ENCODE results near the gene RBMS1.

The RBMS1 gene

DNA sequence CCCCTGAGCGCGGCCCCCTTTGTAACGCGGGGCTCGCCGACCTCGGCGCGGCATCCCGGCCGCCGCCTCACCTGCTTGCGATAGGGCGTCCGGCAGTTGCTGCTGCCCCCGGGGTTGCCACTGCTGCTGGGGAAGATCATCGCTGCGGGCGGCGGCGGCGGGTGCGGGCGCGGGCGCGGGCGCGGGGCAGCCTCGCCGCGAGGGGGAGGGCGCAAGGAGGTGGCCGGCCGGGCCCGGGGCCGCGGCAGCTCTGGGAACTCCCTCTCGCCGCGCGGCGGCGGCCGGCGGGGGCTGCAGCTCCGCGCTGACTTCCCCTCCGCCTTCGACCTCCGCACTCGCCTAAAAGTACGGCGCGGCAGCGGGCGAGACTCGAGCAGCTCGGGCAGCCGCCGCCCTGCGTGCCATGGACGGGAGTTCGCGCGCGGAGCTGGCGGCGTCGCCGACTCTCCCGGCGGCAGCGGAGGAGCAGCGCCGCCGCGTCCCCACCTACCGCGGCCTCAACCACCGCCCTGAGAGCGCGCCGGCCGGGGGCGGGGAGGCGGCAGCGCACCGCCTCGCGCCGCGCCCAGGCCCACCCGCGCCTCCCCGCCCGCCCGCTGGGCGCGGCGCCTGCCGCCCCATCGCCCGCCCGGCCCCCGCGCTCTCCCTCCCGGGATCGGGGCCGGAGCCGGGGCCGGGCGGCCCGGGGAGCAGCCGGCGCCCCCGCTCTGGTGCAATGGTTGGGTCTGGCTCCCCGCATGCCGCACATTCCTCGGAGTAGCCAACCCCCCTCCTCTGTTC is 86.0 kb downstream of the RBMS1 start:
- DNase-seq, result peak; percentile 75

DNA sequence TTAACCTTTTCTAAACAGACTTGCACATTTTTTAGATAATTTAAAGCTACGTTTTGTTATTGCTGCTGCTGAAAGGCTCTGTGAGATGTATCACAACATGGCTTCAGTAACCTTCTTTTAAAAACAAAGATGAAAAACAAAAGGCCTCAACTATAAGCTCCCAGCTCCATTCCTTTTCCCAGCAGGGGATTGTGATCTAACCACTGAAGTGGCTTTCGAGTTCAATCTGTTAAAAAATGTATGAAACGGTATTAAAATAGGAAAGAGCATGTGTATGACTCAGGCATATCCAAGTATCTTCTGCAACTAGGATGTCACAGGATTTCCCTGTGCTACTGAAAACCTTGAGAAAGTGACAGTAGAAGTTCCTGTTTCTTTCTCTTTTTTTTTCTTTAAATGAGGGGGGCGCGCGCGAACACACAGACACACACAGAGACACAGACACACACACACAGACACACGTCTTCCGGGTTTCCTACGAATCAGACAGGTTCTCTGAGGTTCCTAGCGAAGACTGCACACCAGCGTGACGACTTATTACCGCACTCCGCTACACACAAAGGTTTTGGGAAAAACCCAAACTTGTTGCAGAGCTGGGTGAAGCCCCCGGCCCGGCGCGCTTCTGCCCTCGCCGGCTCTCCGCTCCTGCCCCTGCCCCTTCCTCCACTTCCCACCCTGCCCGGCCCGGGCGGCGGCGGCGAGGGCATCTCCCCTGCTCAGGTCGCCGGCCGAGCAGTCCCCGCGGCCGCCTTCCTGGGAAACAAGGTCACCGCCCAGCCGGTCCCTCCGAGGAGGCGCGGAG is 86.8 kb downstream of the RBMS1 start:
- peak; percentile 75 for DNase-seq

GRCh38 chr2:160405077-160405867 is 88.3 kb downstream of the RBMS1 start:
- no peak for DNase-seq

DNA sequence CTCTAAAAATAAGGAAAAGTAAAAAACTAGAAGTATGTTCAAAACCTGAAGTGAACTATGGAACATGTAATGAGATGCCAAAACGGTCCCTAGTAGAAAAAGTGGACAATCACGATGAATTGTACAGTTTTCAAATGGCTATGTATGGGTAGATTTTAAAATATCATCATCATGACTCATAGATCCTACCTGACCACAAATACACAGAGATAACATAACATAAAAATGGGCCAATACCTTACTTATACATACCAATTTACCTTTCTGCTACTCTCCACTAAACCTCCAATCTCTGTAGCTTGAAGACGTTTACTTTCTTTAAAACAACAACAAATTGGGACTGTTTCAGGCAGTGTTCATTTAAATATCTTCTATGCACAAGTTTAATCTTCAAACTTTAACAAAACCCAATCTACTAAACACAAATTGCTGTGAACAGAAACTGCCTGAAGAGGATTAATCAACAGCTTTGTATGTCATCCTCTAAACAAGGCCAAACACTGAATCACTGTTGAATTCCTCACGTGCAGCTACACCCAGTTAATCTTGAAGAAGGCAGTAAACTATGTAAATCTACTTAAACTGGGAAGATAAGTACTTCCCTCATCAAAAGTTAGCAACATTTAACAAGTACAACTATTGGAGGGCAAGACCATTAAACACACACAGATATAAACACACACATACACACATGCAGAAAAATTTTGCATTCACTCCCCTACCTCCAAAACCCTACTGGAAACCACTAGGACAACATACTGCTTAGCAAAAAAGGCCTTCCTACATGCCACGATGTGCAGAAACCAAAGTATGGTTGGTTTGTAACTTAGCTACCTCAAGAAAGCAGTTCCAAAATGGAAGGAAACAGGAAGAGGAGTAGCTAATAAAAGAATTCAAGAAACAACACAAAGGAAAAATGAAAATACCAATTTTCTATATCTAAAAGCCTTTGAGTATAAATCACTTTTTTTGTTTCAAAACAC is 90.3 kb downstream of the RBMS1 start:
- peak; percentile 43 for DNase-seq

GRCh38 chr2:160402501-160402900 is 91.1 kb downstream of the RBMS1 start:
- no peak for DNase-seq

- no peak for DNase-seq
These were observed 91.7 kb downstream of the RBMS1 start for GRCh38 chr2:160401895-160402294.

GRCh38 chr2:160399880-160400279 is 93.7 kb downstream of the RBMS1 start:
- no peak for DNase-seq

DNA sequence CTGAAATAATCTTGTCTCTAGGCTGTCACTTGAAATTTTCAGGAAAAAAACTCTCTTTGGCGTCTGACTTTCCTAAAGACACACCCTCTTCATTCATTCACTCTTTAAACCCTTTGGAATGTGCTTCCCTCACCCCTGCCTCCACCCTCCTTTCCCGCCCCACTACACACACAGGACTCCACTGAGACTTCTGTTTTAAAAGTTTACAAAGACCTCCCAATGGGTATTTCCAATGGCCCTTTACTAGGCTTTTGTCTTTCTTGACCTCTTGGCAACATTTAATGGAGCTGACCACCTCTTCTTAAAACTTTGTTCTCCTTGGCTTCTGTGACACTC is 96.1 kb downstream of the RBMS1 start:
- DNase-seq, result peak; percentile 60

GRCh38 chr2:160394153-160394552 is 99.5 kb downstream of the RBMS1 start:
- DNase-seq, result no peak

DNA sequence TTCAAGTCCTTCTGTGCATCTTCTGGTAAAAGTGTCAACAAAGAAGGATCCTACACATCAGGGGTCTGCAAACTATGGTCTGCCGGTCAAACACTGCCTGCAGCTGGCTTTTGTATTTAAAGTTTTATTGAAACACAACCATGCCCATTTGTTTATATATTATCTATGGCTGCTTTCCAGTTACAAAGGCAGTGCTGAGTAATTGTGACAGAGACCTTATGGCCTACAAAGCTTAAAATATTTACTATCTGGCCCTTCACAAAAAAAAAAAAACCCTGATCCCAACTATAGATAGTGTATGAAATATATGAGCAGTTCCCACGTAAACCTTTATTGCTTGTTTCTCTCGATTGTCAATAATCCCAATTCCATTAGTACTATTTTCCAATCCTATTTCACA is 101.4 kb downstream of the RBMS1 start:
- no peak for DNase-seq

DNA sequence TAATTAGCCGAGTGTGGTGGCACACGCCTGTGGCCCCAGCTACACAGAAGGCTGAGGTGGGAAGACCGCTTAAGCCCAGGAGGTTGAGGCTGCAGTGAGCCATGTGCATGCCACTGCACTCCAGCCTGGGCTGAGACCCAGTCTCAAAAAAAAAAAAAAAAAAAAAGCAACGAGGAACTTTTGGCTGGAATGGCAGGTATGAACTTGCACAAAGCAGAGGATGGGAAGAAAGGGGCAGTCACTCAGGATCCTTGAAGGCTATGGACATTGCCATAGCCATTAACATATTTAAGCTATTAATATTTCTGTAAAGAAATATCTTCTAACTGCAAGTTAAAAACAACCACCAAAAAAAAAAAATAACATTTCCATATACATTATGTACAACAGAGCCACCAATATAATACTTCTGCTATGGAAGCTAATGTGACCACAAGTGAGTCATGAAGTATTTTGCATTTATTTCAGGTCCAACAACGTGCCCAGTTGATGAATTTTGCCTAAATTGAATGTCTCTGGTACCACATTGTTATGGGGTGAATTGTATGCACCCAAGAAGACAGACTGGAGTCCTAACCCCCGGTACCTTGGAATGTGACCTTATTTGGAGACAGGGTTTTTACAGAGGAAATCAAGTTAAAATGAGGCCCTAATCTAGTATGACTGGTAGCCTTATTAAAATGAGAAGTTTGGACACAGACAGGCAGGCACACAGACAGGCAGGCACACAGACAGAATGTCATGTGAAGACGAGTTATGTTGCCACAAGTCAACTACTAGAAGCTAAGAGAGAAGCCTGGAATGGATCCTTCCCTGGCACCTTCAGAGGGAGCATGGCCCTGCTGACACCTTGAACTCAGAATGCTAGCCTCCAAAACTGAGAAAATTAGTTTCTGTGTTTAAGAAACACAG is 102.8 kb downstream of the RBMS1 start:
- peak; percentile 93 for DNase-seq

GRCh38 chr2:160389875-160390274 is 103.7 kb downstream of the RBMS1 start:
- DNase-seq, result peak; percentile 70

GRCh38 chr2:160388464-160389263 is 104.9 kb downstream of the RBMS1 start:
- DNase-seq, result no peak

DNA sequence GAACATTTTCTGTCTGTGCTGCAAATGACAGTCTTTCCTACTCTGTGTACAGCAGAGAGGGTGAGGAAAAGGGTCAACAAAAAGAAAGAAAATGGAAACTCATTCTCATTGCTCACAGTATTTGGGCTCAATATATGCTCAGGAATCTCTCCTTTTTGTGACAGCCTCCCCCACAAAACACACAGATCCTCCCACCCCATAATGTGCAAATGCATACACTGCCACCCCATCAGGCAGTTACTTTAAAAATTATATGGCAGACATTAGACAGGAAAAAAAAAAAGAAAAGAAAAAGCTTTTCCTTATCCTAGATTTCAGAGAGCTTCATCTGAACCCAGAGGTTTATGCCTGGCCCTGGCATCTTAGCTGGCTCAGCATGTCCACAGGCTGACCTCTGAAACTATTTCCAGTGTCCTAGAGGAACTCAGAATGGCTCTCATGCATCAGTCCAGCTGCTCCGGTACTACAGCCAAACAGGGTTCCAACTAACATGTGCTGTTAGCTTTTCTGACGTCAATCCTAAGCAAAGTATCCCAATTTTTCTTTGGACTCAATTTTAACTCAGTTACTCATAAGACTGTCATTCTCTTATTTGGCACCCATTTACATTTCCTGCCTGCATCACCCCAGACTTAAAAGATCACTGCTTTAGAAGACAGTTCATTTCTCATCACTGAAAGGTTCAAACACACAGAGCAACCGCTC is 105.9 kb downstream of the RBMS1 start:
- DNase-seq, result peak; percentile 97

- DNase-seq, result no peak
These were observed 108.8 kb downstream of the RBMS1 start for GRCh38 chr2:160384791-160385190.

DNA sequence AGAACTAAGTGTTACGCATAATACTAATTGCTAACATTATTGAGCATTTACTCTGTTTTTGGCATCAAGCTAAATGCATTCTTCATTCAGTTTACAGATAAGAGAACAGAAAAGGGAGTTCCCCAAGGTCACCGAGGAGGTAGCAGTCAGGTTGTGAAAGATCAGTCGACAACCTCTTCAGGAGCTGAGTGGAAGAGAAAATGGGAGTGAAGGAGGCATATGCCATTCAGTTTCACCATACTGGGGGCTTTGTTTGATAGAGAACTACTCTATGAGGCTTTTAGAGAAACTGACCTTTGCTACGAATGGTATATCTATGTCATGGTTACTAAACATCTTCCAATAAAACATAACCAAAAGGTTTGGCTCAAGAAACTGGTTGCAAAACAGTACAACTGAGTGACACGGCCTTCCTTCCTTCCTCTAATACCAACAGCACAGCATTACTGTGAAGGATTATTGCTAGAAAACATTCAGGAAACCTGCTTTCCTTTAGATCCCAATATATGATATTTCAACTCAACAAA is 112.1 kb downstream of the RBMS1 start:
- no peak for DNase-seq

- DNase-seq, result no peak
These were observed 113.0 kb downstream of the RBMS1 start for GRCh38 chr2:160380611-160381010.

DNA sequence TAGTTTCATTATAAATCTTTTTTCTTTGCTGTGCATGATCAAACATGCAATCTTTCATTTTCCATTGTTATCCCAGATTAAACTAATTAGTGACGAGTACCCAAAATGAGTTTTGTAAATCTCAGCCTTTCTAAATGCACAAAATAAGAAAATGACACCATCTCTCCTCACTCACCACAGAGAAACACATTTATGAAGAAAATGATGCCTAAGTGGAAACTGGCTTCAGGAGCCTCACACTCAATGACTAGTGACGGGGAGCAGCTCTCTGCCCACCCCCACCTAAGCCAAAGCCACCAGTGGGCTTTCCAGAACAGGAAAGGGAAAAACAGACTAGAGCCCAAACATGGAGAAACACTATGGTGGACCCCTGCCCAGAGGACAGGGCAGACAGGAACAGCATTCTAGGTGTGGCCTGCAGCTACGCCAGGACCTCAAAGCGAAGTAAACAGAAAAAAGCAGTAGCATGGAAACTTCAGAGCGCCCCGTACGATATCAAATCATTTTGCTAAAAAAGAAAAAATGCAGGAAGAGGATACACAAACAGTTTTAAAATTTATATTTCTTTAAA is 113.5 kb downstream of the RBMS1 start:
- DNase-seq, result no peak

DNA sequence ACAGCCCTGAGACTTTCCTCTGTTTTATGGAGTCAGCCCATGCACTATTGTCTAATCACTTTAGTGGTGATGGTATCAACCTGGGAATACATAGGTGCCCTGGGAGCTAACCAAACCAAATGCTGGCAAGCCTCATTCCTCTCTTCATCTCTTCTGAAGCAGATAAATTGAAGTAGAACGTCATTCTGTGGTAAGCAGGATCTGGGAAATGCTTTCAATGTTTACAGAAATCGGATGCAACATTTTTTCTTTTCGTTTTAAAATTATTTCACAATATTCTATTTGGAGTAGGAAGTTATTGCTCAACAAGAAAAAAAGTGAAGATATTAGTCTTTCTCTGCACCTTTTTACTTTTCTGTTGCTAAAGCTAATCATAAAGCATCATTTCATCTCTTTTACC is 114.2 kb downstream of the RBMS1 start:
- peak; percentile 75 for DNase-seq

All from fibroblast of upper back skin (primary cell).